Measurements from ENCODE around the gene SLC23A1.

- TF ChIP-seq CTCF (IDR thresholded peaks at IDR 0.05) (no peak), POLR2AphosphoS5 (IDR thresholded peaks at IDR 0.05; ENCODE audit: low read depth, low read length) (no peak)
- TF ChIP-seq, protein P1, sequence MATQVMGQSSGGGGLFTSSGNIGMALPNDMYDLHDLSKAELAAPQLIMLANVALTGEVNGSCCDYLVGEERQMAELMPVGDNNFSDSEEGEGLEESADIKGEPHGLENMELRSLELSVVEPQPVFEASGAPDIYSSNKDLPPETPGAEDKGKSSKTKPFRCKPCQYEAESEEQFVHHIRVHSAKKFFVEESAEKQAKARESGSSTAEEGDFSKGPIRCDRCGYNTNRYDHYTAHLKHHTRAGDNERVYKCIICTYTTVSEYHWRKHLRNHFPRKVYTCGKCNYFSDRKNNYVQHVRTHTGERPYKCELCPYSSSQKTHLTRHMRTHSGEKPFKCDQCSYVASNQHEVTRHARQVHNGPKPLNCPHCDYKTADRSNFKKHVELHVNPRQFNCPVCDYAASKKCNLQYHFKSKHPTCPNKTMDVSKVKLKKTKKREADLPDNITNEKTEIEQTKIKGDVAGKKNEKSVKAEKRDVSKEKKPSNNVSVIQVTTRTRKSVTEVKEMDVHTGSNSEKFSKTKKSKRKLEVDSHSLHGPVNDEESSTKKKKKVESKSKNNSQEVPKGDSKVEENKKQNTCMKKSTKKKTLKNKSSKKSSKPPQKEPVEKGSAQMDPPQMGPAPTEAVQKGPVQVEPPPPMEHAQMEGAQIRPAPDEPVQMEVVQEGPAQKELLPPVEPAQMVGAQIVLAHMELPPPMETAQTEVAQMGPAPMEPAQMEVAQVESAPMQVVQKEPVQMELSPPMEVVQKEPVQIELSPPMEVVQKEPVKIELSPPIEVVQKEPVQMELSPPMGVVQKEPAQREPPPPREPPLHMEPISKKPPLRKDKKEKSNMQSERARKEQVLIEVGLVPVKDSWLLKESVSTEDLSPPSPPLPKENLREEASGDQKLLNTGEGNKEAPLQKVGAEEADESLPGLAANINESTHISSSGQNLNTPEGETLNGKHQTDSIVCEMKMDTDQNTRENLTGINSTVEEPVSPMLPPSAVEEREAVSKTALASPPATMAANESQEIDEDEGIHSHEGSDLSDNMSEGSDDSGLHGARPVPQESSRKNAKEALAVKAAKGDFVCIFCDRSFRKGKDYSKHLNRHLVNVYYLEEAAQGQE (IDR thresholded peaks at IDR 0.05; ENCODE audit: insufficient read depth in 1 of 2, low read depth in 2 of 2, low read length in 1 of 2), result no peak
Measured at GRCh38 chr5:139406963-139407362, 23.9 kb upstream of the SLC23A1 start.

Data from Panc1 (cell line).